CD4-positive, alpha-beta T cell treated with Interleukin-6 at 100 ng/mL for 8 hours (primary cell): Measurements from ENCODE around the gene MXRA7.
"Not testable (repeated sequence)": the region's sequence is repeated elsewhere in the genome, so short reads cannot be mapped to it uniquely, and the experiment has no call there.

Source experiments
- DNase-seq: peaks from one replicate; pipeline ENCODE4 v3.0.0-alpha.2; 2020; ENCODE audit warnings: mixed read lengths, low spot score

The MXRA7 gene

DNA sequence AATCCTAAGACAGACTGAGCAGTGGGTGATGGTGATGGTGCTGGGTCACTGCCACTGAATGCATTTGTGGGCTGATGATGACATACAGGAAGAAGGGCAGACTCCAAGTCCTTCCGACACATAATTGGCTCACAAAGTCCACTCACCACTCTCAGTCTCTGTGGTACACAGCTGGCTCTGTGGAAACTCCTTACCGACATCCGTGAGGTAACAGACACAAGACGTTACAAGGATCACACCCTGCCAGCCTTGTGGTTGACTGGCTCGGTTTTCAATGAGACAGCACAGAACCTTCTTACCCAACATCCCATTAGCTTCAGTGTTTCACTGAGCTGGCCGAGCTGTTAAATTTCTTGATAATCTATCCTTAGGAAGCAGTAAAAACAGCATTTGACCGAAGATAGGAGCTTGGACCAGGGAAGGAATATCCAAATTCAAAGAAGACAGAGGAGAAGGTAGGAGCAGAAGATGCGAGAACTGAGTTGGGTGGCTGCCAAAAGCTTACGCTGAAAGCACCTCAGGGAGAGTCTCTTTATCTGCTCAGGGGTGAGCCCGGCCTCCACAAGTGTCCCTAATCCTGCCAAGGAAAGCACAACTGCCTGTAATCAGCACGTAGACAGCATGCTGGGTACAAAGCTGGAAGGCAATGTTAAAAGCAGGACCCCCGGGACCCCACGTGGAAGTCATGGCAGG is 5.5 kb upstream of the MXRA7 start:
- peak; percentile 25 for DNase-seq

DNA sequence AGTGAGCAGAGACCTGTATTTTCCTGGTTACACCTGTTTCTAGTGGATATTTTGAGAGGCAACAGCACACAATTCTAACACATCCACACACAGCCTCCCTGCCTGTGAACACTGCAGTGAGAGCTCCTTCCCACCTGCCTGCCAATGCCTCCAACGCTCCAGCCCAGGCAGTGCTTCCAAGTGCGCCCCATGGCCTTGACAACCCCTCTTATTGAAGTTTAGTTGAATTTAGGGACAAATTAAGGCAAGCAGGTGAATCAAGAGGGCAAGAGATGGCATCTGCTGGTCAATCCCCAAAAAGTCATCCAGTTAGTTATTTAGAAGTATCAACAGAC is 4.7 kb upstream of the MXRA7 start:
- DNase-seq = no peak

DNA sequence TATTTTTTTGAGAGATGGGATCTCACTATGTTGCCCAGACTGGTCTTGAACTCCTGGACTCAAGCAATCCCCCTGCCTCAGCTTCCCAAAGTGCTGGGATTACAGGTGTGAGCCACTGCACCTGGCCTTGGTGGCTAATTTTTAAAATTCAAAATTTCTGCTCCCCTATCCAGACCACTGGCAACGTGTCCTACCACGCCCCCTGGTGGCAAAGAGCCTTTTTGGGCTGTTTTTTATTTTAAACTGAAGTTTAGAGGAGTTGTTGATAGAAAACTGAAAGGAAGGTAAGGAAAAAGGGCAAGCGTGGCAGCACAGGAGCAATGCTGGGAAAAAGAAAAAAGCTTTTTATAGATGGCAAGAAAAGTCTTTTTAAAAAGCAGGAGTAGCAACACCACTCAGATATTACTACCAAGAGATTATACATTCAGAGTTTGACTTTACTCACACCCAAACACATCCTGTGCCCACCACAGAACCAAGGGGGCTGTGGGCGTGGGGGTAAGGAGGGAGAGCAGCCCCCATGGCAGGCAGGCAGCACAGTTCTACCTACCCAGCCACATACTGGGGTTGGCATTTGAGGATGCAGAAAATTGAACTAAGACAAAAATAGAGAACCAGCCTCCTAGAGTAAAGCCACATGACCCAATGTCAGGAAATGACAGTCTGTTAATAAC is 4.2 kb upstream of the MXRA7 start:
- peak; percentile 71 for DNase-seq

DNA sequence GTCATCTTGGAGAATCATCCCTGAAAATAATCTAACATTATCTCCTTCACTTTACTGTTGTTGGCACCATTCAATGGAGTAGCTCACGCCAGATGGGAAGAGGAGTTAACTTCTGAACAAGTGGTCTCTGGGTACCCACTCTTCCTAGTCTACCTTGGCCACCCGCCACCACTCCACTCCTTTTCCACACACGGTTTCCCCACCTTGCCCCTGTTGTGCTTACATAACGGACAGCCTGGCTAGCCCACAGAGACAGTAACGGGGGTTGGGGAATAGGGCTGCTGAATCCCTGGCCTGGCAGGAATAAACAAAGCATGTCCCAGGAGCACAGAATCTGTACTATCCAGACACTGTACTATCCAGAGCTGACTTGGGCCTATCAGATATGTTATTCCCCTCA is 3.6 kb upstream of the MXRA7 start:
- DNase-seq = no peak

DNA sequence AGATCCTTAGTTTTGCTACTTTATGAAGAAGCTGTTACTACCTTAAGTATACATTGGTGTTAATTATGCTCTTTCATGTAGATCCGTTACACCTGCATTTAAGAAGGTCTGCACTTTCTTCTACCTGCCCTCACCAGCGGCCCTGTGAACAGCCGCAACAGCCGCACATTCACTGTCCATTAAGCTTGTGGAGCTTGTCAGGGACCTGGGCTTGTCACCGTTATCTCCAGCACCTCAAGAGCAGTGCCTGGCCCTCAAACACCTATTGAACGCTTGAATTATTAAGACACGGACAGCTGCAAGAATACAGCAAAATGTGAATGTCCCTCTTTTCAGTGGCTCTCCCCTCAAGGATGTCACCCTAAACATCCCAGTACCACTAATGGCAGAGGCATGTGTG is 3.0 kb upstream of the MXRA7 start:
- DNase-seq = no peak

DNA sequence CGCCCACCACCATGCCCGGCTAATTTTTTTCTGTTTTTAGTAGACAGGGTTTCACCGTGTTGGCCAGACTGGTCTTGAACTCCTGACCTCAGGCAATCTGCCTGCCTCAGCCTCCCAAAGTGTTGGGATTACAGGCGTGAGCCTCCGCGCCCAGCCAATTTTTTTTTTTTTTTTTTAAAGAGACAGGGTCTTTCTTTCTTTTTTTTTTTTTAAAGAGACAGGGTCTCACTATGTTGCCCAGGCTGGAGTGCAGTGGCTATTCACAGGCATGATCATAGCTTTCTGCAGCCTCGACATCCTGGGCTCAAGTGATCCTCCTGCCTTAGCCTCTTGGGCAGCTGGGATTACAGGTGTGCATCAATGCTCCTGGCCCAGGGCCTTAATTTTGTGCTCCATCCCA is 1.6 kb upstream of the MXRA7 start:
- DNase-seq = not testable (repeated sequence)

DNA sequence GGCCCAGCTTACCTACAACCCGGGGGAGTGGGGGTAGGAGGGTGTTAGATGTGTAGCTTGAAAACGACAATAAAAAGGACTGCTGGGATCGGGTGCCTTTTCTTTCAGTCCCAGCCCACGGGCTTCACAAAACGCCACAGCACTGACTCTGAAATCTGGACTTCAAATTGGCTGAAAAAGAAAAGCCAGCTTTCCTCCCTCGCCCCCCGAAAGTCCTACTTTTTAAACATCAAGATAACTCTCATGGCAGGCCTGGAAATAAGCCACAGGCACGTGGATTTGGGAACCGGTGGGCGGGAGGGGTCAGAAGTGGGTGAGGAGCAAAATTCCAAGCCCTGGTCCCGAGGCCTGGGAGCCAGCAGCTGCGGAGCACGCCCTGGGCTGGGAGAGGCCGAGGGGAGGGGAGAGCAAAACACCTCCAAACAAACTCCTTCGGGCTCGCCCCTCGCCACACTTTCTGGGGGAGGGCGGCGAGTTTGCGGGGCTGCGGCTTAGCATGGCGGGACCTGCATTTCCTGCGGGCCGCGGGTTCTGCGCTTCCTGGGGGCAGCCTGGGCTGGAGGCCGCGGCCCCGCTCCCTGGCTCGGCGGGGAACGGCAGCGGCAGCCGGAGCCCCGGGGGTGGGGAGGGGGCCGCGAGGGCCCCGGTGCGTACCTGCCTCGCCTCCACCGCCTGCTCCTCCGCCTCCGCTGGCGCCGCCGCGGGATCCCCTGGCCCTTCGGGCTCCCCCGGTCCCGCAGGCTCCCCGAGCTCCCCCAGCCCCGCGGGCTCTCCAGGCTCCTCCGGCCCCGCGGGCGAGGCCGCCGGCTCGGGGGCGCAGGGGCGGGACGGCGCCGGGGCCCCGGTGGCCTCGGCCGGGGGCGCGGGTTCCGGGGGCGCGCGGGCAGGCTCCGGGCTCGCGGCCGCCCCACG is 558 bp downstream of the MXRA7 start:
- DNase-seq = not testable (repeated sequence)

DNA sequence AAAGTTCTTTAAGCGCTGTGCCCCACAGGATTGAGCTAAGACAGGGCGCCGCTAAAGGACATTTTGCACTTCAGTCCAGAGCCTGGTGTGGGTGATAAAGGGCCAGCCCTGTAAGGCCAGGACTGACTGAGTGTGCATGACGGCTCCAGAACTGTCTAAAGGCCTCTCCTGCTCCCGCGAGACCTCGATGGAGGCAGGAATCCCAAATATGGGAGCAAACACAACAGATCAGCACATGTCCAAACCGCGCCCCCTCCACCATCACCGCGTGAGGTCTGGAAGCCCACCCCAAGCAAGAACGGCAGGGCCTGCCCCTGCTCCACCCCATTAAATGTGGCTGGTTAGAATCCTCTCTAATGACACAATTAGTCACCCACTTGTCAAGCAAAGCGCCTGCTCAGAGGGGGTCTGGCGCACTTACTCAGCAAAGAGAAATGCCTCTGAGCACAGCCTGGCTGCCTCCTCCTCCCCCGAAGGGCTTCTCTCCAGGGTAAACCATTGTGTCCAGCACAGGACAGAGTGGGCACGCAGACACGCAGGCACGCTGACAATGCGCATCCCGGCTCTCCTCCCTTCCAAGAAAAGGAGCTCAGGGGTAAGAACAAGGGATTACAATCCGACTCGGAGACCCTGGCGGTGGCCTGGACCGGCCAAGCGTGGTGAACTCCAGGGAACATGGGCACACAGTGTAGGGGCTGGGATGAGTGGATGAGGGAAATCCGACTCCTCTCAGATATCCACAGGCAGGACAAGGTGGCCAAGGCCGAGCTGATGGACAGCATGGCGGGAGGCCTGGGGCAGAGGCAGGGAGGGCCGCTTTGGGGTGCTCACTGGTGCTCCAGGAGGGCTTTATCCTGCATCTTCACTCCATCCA is 1.5 kb downstream of the MXRA7 start:
- DNase-seq = no peak

DNA sequence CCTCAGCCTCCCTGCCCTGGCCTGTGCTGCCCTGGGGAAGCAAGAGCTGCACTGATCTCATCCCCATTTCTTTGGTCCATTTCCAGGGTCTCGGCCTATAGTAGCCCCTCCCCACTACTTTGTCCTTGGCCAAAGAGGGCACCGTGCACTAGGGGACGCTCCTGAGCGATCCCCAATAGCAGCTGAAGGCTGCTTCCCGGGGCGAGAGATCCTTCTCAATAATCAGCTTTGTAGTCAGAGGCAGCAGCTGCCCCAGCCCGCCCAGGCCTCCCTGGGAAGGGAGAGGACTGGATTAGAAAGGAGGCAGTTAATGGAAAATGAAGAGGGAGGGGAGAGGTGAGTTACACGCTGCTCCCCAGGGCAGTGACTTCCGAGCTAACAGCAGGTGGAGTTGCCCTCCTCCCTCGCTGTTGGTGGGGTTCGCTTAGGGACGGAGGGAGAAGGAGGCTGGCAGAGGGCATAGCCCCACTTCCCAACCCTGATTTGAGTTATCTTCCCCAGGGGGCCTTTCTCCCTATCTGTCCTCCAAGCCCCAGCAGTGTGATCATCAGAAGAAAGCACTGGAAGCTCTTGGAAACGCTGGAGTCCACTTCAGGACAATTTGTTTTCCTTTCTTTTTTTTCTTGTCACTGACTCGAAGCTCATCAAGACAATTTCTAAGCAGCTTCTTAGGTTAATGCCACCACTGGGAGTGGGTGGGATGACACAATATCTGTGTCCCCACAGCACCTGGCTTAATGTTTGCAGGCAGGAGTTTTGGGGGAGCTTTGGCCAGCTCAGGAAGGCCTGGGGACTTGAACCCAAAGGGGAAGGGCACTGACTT is 2.6 kb downstream of the MXRA7 start:
- no peak for DNase-seq

DNA sequence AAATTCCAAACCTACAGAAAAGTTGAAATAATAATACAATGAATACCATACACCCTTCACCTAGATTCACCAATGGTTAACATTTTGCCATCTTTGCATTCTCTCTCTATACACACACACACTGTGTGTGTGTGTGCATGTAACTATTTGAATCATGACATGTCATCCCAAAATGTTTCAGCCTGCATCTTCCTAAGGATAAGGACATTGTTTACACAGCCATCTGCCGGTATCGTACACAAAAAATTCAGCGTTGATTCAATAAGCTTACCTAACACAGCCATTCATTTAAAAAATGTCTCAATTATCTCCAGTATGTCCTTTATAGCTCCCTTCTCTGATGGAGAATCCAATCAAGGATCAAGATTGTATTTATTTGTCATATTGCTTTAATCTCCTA is 3.9 kb downstream of the MXRA7 start:
- DNase-seq = no peak

DNA sequence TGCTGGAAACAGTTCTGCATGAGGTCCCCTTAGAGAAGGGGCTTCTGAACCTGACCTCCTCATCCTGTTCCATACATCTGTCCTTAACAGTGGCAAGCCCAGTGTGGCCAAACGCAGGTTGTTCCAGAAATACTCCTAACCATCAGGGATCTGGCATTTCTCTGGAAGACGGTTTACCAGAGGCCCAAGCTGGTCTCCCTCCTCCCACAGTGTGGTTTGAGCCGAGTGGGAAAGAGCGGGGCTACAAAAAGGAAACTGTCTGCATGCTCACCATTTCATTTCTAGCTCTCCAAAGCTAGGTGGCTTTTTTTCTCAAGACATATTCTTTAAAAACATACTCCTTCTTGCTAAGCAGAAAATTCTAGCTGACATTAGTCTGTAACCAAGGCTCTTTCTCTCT is 6.0 kb downstream of the MXRA7 start:
- no peak for DNase-seq

DNA sequence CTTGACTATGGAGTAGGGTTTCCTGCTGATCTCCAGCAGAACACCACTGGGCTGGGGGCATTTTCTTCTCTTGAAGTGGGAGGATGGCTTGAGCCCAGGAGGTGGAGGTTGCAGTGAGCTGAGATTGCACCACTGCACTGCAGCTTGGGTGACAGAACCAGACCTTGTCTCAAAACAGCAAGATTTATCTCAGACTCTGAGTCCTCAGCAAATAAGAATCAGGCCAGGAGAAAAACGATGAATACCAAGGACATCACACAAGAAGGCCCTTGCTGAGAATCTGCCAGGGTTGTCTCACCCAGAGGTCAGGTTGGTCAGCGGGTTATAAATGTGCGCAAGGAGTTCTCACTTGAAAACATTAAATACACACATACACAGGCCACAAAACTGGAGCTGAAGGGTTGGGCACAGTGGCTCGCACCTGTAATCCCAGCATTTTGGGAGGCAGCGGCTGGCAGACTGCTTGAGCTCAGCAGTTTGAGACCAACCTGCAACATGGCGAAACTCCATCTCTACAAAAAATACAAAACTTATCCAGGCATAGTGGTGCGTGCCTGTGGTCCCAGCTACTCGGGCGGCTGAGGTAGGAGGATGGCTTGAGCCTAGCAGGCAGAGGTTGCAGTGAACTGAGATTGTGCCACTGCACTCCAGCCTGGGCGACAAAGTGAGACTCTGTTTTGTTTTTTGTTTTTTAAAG is 7.7 kb downstream of the MXRA7 start:
- DNase-seq = no peak

DNA sequence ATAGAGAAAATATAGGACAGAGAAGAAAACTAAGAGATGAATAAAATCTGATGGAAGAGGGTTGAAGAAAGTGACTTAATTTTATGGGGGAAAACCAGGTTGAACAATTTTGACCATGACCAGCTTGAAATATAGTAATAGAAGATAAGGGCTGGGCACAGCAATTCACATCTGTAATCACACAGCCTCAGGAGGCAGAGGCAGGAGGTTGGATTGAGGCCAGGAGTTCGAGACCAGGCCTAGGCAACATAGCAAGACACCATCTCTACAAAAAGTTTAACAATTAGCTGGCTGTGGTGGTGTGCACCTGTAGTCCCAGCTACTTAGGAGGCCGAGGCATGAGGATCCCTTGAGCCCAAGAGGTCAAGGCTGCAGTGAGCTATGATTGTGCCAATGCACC is 8.7 kb downstream of the MXRA7 start:
- DNase-seq = no peak

DNA sequence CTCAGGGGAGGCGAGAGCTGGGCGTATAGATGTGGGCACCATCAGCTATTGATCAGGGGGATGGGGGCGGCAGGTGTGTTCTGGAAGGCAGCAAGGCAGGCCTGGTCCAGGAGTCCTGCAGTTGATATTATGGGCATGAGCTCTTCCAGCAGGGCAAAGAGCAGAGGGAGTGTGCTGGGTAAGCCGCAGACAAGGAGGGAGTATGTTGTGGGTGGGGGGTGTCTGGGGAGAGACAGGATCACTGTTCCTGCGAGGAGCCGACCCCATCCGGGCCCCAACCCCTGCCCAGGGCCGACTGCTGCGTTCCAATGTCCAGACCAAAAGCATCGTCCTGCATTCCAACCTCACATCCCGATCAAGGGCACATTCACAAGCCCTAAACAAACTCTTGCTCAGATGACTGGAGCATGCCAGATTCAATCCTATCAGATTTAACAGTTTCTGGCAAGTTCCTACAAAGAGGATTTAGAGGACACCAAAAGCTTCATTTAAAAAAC is 9.2 kb downstream of the MXRA7 start:
- no peak for DNase-seq

DNA sequence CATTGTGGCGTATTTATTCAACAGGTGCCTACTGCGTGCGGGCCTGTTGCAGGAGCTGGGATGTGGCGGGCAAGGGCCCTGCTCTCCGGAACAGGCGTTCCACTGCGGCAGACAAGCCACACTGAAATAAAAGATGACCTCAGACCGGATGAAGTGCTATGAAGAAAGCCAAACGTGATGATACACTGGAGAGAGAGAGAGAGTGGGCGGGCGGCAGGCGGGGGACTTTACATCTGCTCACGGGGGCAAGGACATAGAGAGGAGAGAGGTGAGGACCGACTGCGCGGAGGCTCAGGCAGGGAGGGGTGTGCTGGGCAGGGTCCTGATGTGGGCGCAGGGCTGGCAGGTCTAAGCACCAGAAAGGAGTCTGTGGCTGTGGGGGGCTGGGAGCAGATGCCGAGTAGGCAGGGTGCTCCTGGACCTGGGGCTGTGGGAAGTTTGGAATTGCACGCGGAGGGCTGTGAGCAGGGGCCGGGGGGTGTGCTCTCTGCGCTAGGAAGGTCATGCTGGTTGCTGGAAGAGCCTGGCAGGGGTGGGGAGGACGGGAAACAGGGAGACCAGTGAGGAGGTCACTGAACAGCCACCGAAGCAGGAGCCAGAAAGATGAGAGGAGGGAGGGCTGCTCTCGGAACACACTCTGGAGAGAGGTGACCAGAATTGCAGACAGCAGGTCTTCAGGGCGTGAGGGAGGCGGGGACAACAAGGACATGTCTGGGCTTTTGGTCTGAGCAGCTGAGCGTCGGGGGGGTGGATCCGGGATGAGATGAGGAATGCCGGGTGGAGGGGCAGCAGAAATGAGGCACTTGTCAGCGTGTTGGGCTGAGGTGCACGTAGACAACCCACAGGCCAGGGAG is 9.9 kb downstream of the MXRA7 start:
- no peak for DNase-seq

DNA sequence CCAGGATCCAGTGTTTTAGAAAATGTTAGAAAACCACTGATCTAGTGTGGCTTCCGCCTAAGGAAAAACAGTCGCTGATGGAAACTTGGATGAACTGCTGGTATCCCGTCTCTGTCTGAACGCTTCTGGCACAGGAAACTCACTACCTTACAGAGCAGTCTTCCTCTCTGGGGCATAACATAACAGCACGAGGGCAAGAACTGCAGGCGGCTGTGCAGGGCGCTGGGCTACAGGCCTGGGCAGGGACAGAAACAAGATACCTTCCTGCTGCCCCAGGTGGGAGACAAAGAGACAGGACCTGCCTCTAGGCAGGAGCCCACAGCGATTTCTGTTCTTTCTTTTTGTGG is 10.5 kb downstream of the MXRA7 start:
- no peak for DNase-seq

DNA sequence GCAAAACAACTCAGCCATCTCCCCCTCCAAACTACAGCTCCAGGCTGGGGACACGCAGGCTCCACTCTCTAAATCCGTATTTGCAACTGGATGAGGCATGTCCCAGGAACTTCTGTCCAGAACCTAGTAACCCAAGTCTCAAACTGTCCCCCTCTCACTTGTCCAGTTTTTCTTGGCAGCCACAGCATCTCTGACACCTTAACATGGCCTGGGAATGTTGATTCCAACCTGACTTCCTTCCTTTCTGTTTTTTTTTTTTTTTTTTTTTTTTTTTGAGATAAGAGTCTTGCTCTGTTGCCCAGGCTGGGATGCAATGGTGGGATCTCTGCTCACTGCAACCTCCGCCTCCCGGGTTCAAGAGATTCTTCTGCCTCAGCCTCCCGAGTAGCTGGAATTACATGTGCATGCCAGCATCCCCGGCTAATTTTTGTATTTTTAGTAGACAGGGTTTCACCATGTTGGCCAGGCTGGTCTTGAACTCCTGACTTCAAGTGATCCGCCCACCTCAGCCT is 12.2 kb downstream of the MXRA7 start:
- not testable (repeated sequence) for DNase-seq

DNA sequence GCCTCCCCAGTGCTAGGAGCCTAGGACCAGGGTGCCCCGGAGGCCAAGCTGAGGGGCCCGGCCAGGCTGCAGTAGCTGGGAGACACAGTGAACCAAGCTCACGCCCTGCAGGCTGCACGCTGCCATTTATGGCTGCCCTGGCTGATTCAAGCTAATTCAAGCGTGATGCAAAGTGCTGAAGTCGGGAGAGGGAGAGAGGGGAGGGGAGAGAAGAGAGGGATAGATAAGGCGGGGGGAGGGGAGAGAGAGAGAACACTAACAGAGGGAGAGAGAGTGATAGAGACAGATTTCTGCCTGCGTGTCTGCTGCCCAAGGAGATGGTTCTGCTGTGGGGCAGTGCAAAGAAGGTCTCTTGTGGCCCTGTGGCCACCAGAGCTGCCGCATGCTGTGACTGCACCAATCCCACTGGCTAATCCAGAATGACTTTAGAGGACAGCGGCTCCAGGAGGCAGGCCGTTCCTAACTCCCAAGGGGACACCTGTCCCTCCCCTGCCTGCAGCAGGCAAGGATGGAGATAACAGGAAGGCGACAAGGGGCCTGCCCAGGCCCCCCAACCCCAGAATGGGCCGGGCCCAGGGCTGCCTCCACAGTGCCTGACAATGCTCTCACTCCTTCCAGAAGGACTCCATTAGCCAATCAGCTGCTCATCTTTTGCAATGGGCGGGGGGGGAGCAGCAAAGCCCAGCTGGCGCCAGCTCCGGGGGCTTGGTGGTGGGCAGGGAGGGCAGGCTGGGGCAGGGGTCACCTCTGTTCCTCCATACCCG is 12.9 kb downstream of the MXRA7 start:
- no peak for DNase-seq
